ENCODE data around the gene SORCS2.

The SORCS2 gene

GRCh38 chr4:7237873-7238272 is 45.5 kb downstream of the SORCS2 start:
- TF ChIP-seq CTCF (conservative IDR thresholded peaks at IDR 0.05), result no peak
- H3K27ac ChIP-seq, result no peak overlapping the region

GRCh38 chr4:7238300-7238960 is 46.1 kb downstream of the SORCS2 start:
- TF ChIP-seq CTCF (conservative IDR thresholded peaks at IDR 0.05), result 0 out of 2 replicates have a peak, but pooled peaks have one; percentile 14
- H3K27ac ChIP-seq, result no peak overlapping the region

GRCh38 chr4:7239101-7239820 is 46.9 kb downstream of the SORCS2 start:
- no peak for TF ChIP-seq CTCF (conservative IDR thresholded peaks at IDR 0.05)
- H3K27ac ChIP-seq, result no peak overlapping the region

- H3K27ac ChIP-seq, result no peak overlapping the region
- TF ChIP-seq CTCF (conservative IDR thresholded peaks at IDR 0.05), result no peak
Observed at GRCh38 chr4:7239844-7240243, 47.5 kb downstream of the SORCS2 start.

- no peak for TF ChIP-seq CTCF (conservative IDR thresholded peaks at IDR 0.05)
- no peak overlapping the region for H3K27ac ChIP-seq
Observed at GRCh38 chr4:7240306-7240705, 48.0 kb downstream of the SORCS2 start.

- no peak for TF ChIP-seq CTCF (conservative IDR thresholded peaks at IDR 0.05)
- no peak overlapping the region for H3K27ac ChIP-seq
Observed at GRCh38 chr4:7241597-7242125, 49.3 kb downstream of the SORCS2 start.

- TF ChIP-seq CTCF (conservative IDR thresholded peaks at IDR 0.05), result no peak
- no peak overlapping the region for H3K27ac ChIP-seq
Observed at GRCh38 chr4:7242766-7243165, 50.4 kb downstream of the SORCS2 start.
